GM21515 (cell line): ENCODE measurements around the gene LHX6.

Source experiments
- ATAC-seq: cut with Tn5 transposase; IDR thresholded peaks from one replicate; pipeline ENCODE4 v1.9.1; 2021; ENCODE audit not compliant: unreplicated experiment

LHX6 gene

GRCh38 chr9:122216798-122217418, 11.8 kb downstream of the LHX6 start:
- no peak for ATAC-seq

GRCh38 chr9:122216138-122216797, 12.5 kb downstream of the LHX6 start:
- no peak for ATAC-seq

- no peak for ATAC-seq
Measured at GRCh38 chr9:122215663-122216062, 13.1 kb downstream of the LHX6 start.

GRCh38 chr9:122214507-122214906, 14.2 kb downstream of the LHX6 start:
- no peak for ATAC-seq

GRCh38 chr9:122213589-122214413, 15.0 kb downstream of the LHX6 start:
- ATAC-seq = peak; percentile 49

- ATAC-seq = no peak
Measured at GRCh38 chr9:122213102-122213588, 15.6 kb downstream of the LHX6 start.

GRCh38 chr9:122212473-122213004, 16.2 kb downstream of the LHX6 start:
- ATAC-seq = no peak

GRCh38 chr9:122209451-122209850, 19.3 kb downstream of the LHX6 start:
- ATAC-seq = no peak

- ATAC-seq = no peak
Measured at GRCh38 chr9:122207096-122207495, 21.7 kb downstream of the LHX6 start.

- no peak for ATAC-seq
Measured at GRCh38 chr9:122206118-122207046, 22.4 kb downstream of the LHX6 start.

- ATAC-seq = no peak
Measured at GRCh38 chr9:122205176-122205575, 23.6 kb downstream of the LHX6 start.

- ATAC-seq = no peak
Measured at GRCh38 chr9:122204491-122204890, 24.3 kb downstream of the LHX6 start.

GRCh38 chr9:122204055-122204454, 24.7 kb downstream of the LHX6 start:
- no peak for ATAC-seq

GRCh38 chr9:122202111-122202510, 26.6 kb downstream of the LHX6 start:
- no peak for ATAC-seq

GRCh38 chr9:122201641-122202040, 27.1 kb downstream of the LHX6 start:
- ATAC-seq = no peak

GRCh38 chr9:122200960-122201595, 27.7 kb downstream of the LHX6 start:
- ATAC-seq = no peak

GRCh38 chr9:122197882-122198281, 30.9 kb downstream of the LHX6 start:
- no peak for ATAC-seq

- ATAC-seq = no peak
Measured at GRCh38 chr9:122197426-122197825, 31.3 kb downstream of the LHX6 start.

GRCh38 chr9:122195875-122196274, 32.9 kb downstream of the LHX6 start:
- no peak for ATAC-seq

- no peak for ATAC-seq
Measured at GRCh38 chr9:122193651-122194050, 35.1 kb downstream of the LHX6 start.
